HFF-Myc (cell line): Measurements from ENCODE around the gene C3orf20.

Experiments used
- DNase-seq: peaks from one replicate; pipeline ENCODE4 v3.0.0-alpha.2; 2011; ENCODE audit warnings: low read depth; ENCODE audit errors: extremely low read depth
- H3K4me3 ChIP-seq: replicated peaks from 2 replicates; pipeline ENCODE4 v1.5.1; 2011; ENCODE audit warnings: low read depth, mild to moderate bottlenecking, control low read depth, low read length
- CTCF ChIP-seq: IDR thresholded peaks from 2 replicates; pipeline ENCODE4 v1.5.1; 2012; ENCODE audit warnings: mild to moderate bottlenecking, low read depth, low read length, control low read depth; ENCODE audit errors: missing control alignments

Gene C3orf20

GRCh38 chr3:14810801-14811661 is 136.1 kb downstream of the C3orf20 start:
- H3K4me3 ChIP-seq: no peak overlapping the region
- no peak for TF ChIP-seq CTCF
- no peak for DNase-seq

- no peak for TF ChIP-seq CTCF
- no peak overlapping the region for H3K4me3 ChIP-seq
- no peak for DNase-seq
These were observed 136.7 kb downstream of the C3orf20 start for GRCh38 chr3:14811684-14812083.

GRCh38 chr3:14812196-14812790 is 137.4 kb downstream of the C3orf20 start:
- no peak for DNase-seq
- no peak for TF ChIP-seq CTCF
- H3K4me3 ChIP-seq: no peak overlapping the region

- no peak for DNase-seq
- no peak overlapping the region for H3K4me3 ChIP-seq
- TF ChIP-seq CTCF: no peak
These were observed 139.5 kb downstream of the C3orf20 start for GRCh38 chr3:14814411-14814871.

- no peak overlapping the region for H3K4me3 ChIP-seq
- TF ChIP-seq CTCF: no peak
- no peak for DNase-seq
These were observed 141.4 kb downstream of the C3orf20 start for GRCh38 chr3:14816359-14816758.

- H3K4me3 ChIP-seq: no peak within 1 kb of the TSS
- no peak for TF ChIP-seq CTCF
- DNase-seq: no peak
These were observed 144.0 kb downstream of the C3orf20 start, which contains the start of gene FGD5 for GRCh38 chr3:14818804-14819500. Gene FGD5 (plus strand): TSS chr3:14818962. CDS start chr3:14819072, 110 bp downstream.
